Muscle of leg (tissue), 11 donors: ENCODE data around the gene EP400. TPM values are rescaled to one million over a fixed set of nuclear protein-coding genes. Genes with fewer than 3 reads are reported as not detected.

ENCODE experiments used
- DNase-seq: peaks from one replicate; pipeline ENCODE4 v3.0.0; 2013
- H3K27ac ChIP-seq: one replicate; pipeline ENCODE4 v1.5.1; 2013; ENCODE audit warnings: mild to moderate bottlenecking, low read length, control low read depth
- H3K27me3 ChIP-seq: one replicate; pipeline ENCODE4 v1.6.1; 2013; ENCODE audit warnings: low read length; ENCODE audit not compliant: control insufficient read depth, insufficient read depth
- H3K36me3 ChIP-seq: one replicate; pipeline ENCODE4 v1.6.1; 2013; ENCODE audit warnings: low read length; ENCODE audit not compliant: control insufficient read depth, insufficient read depth
- H3K4me1 ChIP-seq: one replicate; pipeline ENCODE4 v1.6.1; 2013; ENCODE audit warnings: low read length; ENCODE audit not compliant: control insufficient read depth, insufficient read depth
- H3K4me3 ChIP-seq: one replicate; pipeline ENCODE4 v1.5.1; 2013; ENCODE audit warnings: low read length, control low read depth
- H3K9me3 ChIP-seq: replicated peaks from 2 replicates; pipeline ENCODE4 v1.6.1; 2013; ENCODE audit warnings: low read depth, low read length; ENCODE audit not compliant: control insufficient read depth
- WGBS: methylation state at CpG from one replicate; pipeline ENCODE4 v1.1.5; 2013; ENCODE audit warnings: missing lambda C conversion rate; ENCODE audit not compliant: insufficient coverage; 5-methylcytosine and 5-hydroxymethylcytosine counted together
- polyA plus RNA-seq, 8 donors: library from polyadenylated mRNA; unstranded; fragments of 120-200 nt; gene quantifications; one replicate each; pipeline versions ENCODE4 v1.2.1 to v1.2.3, GENCODE V29; 2013; ENCODE audit warnings: inconsistent platforms in 1 of 8, low replicate concordance in 1 of 8; ENCODE audit not compliant: insufficient read length in 8 of 8, insufficient read depth in 1 of 8
- total RNA-seq: library from RNA; stranded (reverse); fragments of 120-200 nt; gene quantifications from one replicate; pipeline ENCODE4 v1.2.4, GENCODE V29; 2013

The EP400 gene
- total and polyA plus RNA-seq, 9 donors, result 9.0 to 30.5 (median 22.7) TPM

DNA sequence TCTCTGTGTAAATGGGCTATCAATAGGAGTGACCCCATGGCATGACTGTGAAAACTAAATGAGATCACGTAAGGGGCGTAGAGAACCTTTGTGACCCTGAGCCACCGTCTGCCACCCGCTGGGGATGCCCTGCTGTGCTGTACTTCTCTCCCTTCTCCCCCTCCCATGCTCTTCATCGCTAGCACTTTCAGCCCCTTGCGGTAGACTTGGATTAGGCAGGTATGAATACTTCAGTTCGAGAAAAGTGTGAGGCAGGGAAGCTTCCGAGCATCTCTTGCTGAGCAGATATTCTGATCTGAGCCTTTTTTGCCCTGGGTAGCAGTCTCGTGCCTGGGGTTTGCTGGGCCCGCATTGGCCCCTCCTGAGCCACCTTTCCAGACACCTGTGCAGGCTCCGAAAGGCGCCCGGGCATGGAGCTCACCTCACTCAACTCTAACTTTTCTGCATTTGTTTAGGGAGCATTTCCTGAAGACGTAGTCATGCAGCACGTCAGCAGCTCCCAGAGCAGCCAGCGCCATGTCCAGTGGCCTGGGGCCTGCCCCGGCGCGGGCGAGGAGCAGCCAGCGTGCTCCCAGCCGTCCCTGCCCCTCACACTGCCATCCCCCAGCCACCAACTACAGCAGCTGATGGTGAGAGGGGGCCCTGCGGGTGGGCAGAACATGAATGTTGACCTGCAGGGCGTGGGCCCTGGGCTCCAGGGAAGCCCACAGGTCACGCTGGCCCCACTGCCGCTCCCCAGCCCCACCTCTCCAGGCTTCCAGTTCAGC, 154.0 kb downstream of the EP400 start:
- no peaks in the 10 kb centered on the region for H3K9me3 ChIP-seq
- DNase-seq, result no peak
- H3K27me3 ChIP-seq, result no peaks in the 10 kb centered on the region
- no peaks in the 10 kb centered on the region for H3K4me1 ChIP-seq
- no peak overlapping the region for H3K4me3 ChIP-seq
- peaks cover 16% of the 10 kb centered on the region for H3K36me3 ChIP-seq
- WGBS, result 94% methylated on average over 17 of the region's 26 CpGs
- H3K27ac ChIP-seq, result no peak overlapping the region

DNA sequence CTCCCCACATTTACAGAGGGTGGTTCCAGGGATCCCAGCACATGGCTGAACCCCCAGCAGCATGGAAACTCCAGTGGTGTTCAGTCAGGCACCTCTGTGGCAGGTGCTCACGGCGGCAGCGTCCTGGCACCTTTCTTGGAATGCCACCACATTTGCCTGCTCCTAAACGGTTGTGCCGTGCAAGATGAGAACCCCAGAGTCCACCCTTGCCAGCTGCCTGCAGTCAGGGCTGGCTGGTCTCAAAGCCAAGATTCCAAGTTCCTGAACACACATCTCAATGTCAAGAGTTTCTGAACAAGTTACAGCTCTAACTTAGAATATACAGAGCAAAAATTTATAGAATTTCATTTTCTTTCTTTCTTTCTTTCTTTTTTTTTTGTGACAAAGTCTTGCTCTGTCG, 155.7 kb downstream of the EP400 start:
- no peak overlapping the region for H3K4me3 ChIP-seq
- H3K27ac ChIP-seq, result no peak overlapping the region
- H3K9me3 ChIP-seq, result no peaks in the 10 kb centered on the region
- WGBS, result 94% methylated on average over 6 of the region's 6 CpGs
- H3K27me3 ChIP-seq, result no peaks in the 10 kb centered on the region
- no peak for DNase-seq
- no peaks in the 10 kb centered on the region for H3K4me1 ChIP-seq
- H3K36me3 ChIP-seq, result peaks cover 15% of the 10 kb centered on the region

DNA sequence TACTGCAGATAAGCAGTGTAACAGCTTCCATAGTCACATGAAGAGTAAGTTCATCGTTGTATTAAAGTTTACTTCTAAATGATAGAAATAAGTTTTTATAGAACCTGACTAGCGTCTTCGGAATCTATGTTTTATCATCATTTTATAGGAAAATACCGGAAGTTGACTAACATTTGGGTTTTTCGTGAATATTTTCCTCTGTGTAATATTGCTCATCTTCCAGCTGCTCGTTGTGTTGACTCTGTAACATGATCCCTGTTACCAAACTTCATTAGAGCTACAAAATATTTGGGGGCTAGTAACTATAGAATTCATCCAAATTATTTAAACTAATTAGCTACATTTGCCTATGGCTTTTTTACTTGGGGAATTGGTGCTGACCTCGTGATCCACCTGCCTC, 157.2 kb downstream of the EP400 start:
- no peak for DNase-seq
- H3K36me3 ChIP-seq, result peaks cover 21% of the 10 kb centered on the region

DNA sequence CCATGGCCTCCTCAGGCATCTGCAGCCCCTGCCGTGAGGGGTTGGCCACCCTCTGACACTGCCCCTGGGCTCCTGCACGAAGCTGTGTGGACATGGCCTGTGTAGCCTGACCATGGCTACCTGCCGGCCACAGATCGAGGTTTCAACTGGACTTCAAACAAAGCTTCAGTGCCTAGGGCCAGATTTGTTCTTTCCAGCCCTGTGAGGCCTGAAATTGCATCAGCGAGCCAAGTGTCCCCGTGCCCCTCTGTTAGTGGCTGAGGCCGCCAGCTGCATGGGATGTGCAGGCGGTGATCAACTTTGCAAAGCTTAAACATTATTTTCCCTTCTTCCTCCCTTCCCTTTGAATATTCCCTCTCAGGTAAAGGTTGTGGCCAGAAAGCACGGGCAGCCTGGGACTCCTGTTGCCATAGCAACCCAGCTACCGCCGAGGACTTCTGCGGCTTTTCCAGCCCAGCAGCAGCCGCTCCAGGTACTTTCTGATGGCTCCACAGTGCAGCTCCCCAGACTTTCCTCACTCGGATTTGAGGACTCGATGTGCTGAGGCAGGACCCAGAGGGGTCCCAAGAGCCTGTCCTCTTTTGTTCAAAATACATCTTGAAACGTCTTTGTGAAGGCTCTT, 158.6 kb downstream of the EP400 start:
- no peak for DNase-seq

More for the DNA sequence above, 157.2 kb downstream of the EP400 start:
- Histone ChIP-seq H3K27ac (no peak overlapping the region), H3K9me3 (no peaks in the 10 kb centered on the region), H3K4me3 (no peak overlapping the region), H3K4me1 (no peaks in the 10 kb centered on the region), H3K27me3 (no peaks in the 10 kb centered on the region)
- WGBS, result no CpG with 5 or more reads among the region's 7 CpGs

DNA sequence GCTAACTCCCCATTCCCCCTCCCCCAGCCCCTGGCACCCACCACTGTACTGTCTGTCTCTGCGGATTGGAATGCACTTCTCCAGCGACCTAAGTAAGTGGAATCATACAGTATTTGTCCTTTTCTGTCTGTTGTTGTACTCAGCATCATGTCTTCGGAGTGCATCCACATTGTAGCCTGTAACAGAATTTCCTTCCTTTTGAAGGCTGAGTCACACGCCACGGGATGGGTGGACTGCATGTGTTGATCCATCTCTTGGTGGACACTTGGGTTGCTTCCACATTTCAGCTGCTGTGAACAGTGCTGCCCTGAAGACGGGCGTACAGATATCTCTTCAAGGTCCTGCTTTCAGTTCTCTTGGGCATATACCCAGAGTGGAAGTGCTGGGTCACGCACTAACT, 160.0 kb downstream of the EP400 start:
- Histone ChIP-seq H3K9me3 (no peaks in the 10 kb centered on the region), H3K36me3 (peaks cover 28% of the 10 kb centered on the region)

More for the DNA sequence above, 158.6 kb downstream of the EP400 start:
- Histone ChIP-seq H3K27me3 (no peaks in the 10 kb centered on the region), H3K4me1 (no peaks in the 10 kb centered on the region), H3K36me3 (peaks cover 21% of the 10 kb centered on the region), H3K9me3 (no peaks in the 10 kb centered on the region), H3K4me3 (no peak overlapping the region), H3K27ac (no peak overlapping the region)
- 60% methylated on average over 11 of the region's 16 CpGs for WGBS

DNA sequence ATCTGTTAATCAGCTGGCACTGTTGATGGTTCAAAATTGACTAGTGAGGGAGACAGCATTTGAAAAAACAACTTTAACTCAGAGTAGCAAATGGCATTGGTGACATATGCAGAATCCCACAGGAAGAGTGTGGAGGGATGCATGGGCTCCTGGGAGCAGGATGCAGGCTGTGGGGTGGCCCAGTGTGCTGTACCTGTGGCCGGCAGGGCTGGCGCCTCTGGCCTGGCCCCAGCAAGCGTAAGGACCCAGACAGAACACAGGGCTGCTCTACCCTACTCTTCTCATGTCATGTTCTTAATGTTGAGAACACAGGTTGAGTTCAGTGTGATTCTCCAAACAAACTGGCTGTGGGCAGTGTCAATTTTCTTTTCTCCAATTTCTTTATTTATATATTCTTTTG, 160.9 kb downstream of the EP400 start:
- DNase-seq, result no peak
- no CpG with 5 or more reads among the region's 3 CpGs for WGBS
- H3K9me3 ChIP-seq, result no peaks in the 10 kb centered on the region
- H3K36me3 ChIP-seq, result peaks cover 32% of the 10 kb centered on the region
- H3K27ac ChIP-seq, result no peak overlapping the region
- no peak overlapping the region for H3K4me3 ChIP-seq
- no peaks in the 10 kb centered on the region for H3K4me1 ChIP-seq
- no peaks in the 10 kb centered on the region for H3K27me3 ChIP-seq

More for the DNA sequence above, 160.0 kb downstream of the EP400 start:
- WGBS, result 92% methylated on average over 5 of the region's 8 CpGs
- H3K4me3 ChIP-seq, result no peak overlapping the region
- H3K27ac ChIP-seq, result no peak overlapping the region
- no peak for DNase-seq
- H3K4me1 ChIP-seq, result no peaks in the 10 kb centered on the region
- H3K27me3 ChIP-seq, result no peaks in the 10 kb centered on the region

DNA sequence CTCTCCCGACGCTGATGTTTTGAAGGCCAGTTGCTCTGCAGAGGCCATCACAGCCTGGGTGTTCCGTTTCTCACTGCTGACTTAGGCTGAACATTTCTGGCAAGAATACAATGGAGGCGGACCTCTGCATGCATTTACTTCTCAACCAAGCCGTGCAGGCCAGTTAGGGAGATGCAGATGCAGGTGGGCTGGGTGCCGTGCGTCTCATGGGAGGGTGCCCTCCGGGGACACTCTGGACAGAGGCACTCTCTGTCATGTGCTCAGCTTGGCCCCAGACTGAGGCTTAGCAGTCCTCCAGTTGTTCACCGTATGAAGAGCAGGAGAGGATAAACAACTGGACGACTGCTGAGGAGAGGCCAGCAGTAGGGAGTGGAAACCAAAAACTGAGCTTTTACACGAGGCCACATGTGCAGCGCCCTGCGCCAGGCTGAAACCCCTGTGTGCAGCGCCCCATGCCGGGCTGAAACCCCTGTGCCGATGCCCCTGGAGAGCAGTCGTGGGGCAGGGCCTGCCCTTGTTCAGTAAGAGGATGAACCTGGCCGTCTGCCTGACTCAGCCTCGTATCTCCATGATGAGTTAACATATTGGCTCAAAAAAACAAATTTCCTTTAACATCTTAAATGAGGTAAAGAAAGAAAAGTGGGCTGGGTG, 162.0 kb downstream of the EP400 start:
- Histone ChIP-seq H3K36me3 (peaks cover 36% of the 10 kb centered on the region), H3K27ac (no peak overlapping the region), H3K9me3 (no peaks in the 10 kb centered on the region), H3K27me3 (no peaks in the 10 kb centered on the region), H3K4me1 (no peaks in the 10 kb centered on the region), H3K4me3 (no peak overlapping the region)
- DNase-seq, result no peak
- 83% methylated on average over 17 of the region's 19 CpGs for WGBS

DNA sequence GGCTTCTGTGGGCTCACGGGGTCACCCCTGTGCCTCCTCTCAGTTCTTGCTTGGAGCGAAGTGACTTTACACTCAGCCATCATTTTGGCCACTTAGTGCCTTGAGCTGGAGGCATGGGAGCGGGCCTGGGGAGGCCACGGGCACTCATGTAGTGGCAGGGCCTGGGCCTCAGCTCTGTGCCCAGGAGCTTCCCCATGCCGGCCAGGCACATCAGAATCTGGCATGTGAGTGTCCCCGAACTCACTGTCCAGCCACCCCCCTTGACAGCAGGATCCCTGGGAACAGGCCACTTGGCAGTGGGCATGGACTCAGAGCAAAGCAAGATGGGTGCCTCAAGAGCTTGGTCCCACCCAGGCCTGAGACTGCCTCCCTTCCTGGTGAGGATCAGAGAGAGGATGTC, 164.9 kb downstream of the EP400 start:
- H3K4me1 ChIP-seq, result no peaks in the 10 kb centered on the region
- peaks cover 35% of the 10 kb centered on the region for H3K36me3 ChIP-seq
- no peak for DNase-seq
- no peaks in the 10 kb centered on the region for H3K27me3 ChIP-seq
- H3K27ac ChIP-seq, result no peak overlapping the region
- 93% methylated on average over 6 of the region's 6 CpGs for WGBS
- H3K4me3 ChIP-seq, result no peak overlapping the region
- no peaks in the 10 kb centered on the region for H3K9me3 ChIP-seq

DNA sequence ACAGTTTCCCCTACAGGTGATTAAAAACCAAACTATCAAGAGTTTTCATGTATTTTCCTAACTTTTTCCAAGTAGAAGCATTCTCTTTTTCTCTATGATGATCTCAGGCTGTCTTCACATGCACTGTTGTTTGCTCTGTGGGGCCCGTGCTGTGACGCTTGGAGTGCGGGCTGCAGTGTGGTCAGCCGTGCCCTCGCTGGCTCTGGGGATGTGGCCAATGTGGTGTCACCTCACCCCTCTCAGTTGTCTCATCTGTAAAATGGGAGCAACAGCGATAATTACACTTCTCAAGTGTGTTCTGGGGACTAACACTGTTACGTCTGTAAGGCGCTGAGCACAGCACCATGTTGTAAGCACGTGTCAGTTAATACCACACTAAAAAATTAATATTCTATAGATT, 165.8 kb downstream of the EP400 start:
- no peak for DNase-seq
- no peak overlapping the region for H3K27ac ChIP-seq
- WGBS, result 94% methylated on average over 5 of the region's 9 CpGs
- H3K27me3 ChIP-seq, result no peaks in the 10 kb centered on the region
- H3K4me1 ChIP-seq, result no peaks in the 10 kb centered on the region
- no peaks in the 10 kb centered on the region for H3K9me3 ChIP-seq
- H3K4me3 ChIP-seq, result no peak overlapping the region
- H3K36me3 ChIP-seq, result peaks cover 34% of the 10 kb centered on the region
